Measurements from ENCODE around the gene SFXN3. TPM values are rescaled to one million over a fixed set of nuclear protein-coding genes. Genes with fewer than 3 reads are reported as not detected.

SFXN3 gene
- total and polyA plus RNA-seq, 10 of the 15 experiments (the other 5 are each of a cell fraction or from before 2014, with no cell fraction given), result 0.05 to 11.3 (median 1.2) TPM

GRCh38 chr10:100998991-100999741 lies 31.9 kb upstream of the SFXN3 start:
- peak overlapping the region; percentile 88 for H3K27ac ChIP-seq (ENCODE audit: control insufficient read depth, insufficient read depth)
- CTCF ChIA-PET, result interaction anchor here (0.8 to 5.7 kb wide), 14 partner anchors 9 to 85 kb away, joined by 3 to 91 read pairs (median 6); partner anchors contain the start of genes KAZALD1, MRPL43, PDZD7 and SFXN3
- ATAC-seq, result peak; percentile 75
- intact Hi-C loops (cut with micrococcal nuclease; ENCODE audit: unreplicated experiment) (loop anchor here (1.0 to 5.0 kb wide), 3 partner anchors 14 to 87 kb away; partner anchors contain the start of genes KAZALD1 and SLF2), in situ Hi-C loops (cut with MboI) (no loop called here)
- no peaks in the 10 kb centered on the region for H3K27me3 ChIP-seq (replicated peaks in 1 of 2; ENCODE audit: control insufficient read depth in 2 of 2, insufficient read depth in 2 of 2, low read length in 1 of 2)
- H4K20me1 ChIP-seq (ENCODE audit: control insufficient read depth, insufficient read depth), result no peaks in the 10 kb centered on the region
- WGBS (ENCODE audit: insufficient coverage, insufficient replicate concordance, low lambda C conversion rate, missing lambda C conversion rate), result 1% methylated on average over 35 of the region's 83 CpGs
- RAD21 ChIA-PET (ENCODE audit: unreplicated experiment), result interaction anchor here (0.6 to 4.6 kb wide), 10 partner anchors 12 to 125 kb away, joined by 3 to 26 read pairs (median 4); partner anchors contain the start of genes KAZALD1, MRPL43 and TWNK
- H3K79me2 ChIP-seq (ENCODE audit: control insufficient read depth, insufficient read depth, low read length), result peaks cover 10% of the 10 kb centered on the region
- no TSS peak for BruUV-seq (replicated peaks)
- FAIRE-seq, result no peak
- H3K9ac ChIP-seq (ENCODE audit: control insufficient read depth, insufficient read depth, low read length), result peak overlapping the region; percentile 63
- H3K4me3 ChIP-seq, result peak overlapping the region; percentile 86
- H3K4me2 ChIP-seq (ENCODE audit: control insufficient read depth, insufficient read depth), result peak overlapping the region; percentile 99
- peaks cover 17% of the 10 kb centered on the region for H3K4me1 ChIP-seq (ENCODE audit: control insufficient read depth, insufficient read depth, low read length)
- SMC1A ChIA-PET (ENCODE audit: uncharacterized antibody, unreplicated experiment), result interaction anchor here (1.4 to 2.0 kb wide), 3 partner anchors 12 to 42 kb away, joined by 4 to 9 read pairs (median 6); no protein-coding TSS in a partner anchor
- POLR2A ChIA-PET, result interaction anchor here (0.6 to 3.8 kb wide), 4 partner anchors 13 to 84 kb away, joined by 3 to 23 read pairs (median 4); partner anchors contain the start of genes KAZALD1, MRPL43 and TWNK
- no peaks in the 10 kb centered on the region; a peak in 2 of 4 replicates for H3K36me3 ChIP-seq (ENCODE audit: control insufficient read depth in 2 of 2, insufficient read depth in 2 of 2, low read length in 1 of 2)
- peak overlapping the region; percentile 90 for H2AFZ ChIP-seq (ENCODE audit: control insufficient read depth, low read depth, low read length)
- H3K9me3 ChIP-seq (replicated peaks; ENCODE audit: control insufficient read depth, insufficient read depth, low read length), result no peaks in the 10 kb centered on the region
- no peak for DNase-seq (ENCODE audit: low read depth, low spot score)
- TF ChIP-seq CHD4 (IDR thresholded peaks at IDR 0.05) (no peak), EP300 (IDR thresholded peaks at IDR 0.05; ENCODE audit: borderline replicate concordance in 1 of 2, control insufficient read depth in 1 of 2, low read depth in 2 of 2, low read length in 2 of 2) (no peak), IRF3 (IDR thresholded peaks at IDR 0.05) (no peak), SUPT20H (IDR thresholded peaks at IDR 0.05; ENCODE audit: borderline replicate concordance, control insufficient read depth, low read depth, low read length) (no peak), CBX5 (IDR thresholded peaks at IDR 0.05; ENCODE audit: low read depth) (no peak), SMARCA5 (IDR thresholded peaks at IDR 0.05) (peak; percentile 91), SKIL (IDR thresholded peaks at IDR 0.05; ENCODE audit: low read depth, poor library complexity, severe bottlenecking) (no peak), ZNF24 (IDR thresholded peaks at IDR 0.05) (0 out of 2 replicates have a peak, but pooled peaks have one; percentile 22), TCF7 (IDR thresholded peaks at IDR 0.05; ENCODE audit: borderline replicate concordance) (no peak), ATF3 (IDR thresholded peaks at IDR 0.05; ENCODE audit: borderline replicate concordance, extremely low read depth, low read depth, low read length) (no peak), CHD2 (IDR thresholded peaks at IDR 0.05; ENCODE audit: borderline replicate concordance, low read depth, low read length) (no peak; the same call in 1 of the 2 replicates), TBL1XR1 (IDR thresholded peaks at IDR 0.05; ENCODE audit: low read depth, low read length) (no peak), POU2F2 (IDR thresholded peaks at IDR 0.05; ENCODE audit: borderline replicate concordance, low read depth, low read length) (no peak), PML (IDR thresholded peaks at IDR 0.05; ENCODE audit: low read length) (no peak), TCF3 (IDR thresholded peaks at IDR 0.05; ENCODE audit: borderline replicate concordance, insufficient read depth, low read depth, low read length) (no peak), IKZF2 (IDR thresholded peaks at IDR 0.05) (no peak), IRF5 (IDR thresholded peaks at IDR 0.05; ENCODE audit: borderline replicate concordance) (no peak), PAX5 (IDR thresholded peaks at IDR 0.05; ENCODE audit: borderline replicate concordance, low read depth, low read length) (no peak; the same call in 1 of the 2 replicates)
